Endothelial cell of umbilical vein (primary cell): ENCODE measurements around the gene ATG7. TPM values are rescaled to one million over a fixed set of nuclear protein-coding genes. Genes with fewer than 3 reads are reported as not detected.

Source experiments
- BruUV-seq: library from RNA; stranded (reverse); fragments of 400-500 nt; replicated peaks from 2 replicates; lab custom pipeline; 2021; lab: Mats Ljungman, UMichigan
- CTCF ChIA-PET: fragments of 300-600, 350-600 bp; sonication (Branson Sonifier 250); formaldehyde crosslinking; loops from one replicate; lab custom pipeline; 2021; ENCODE audit warnings: antibody characterized with exemption, inconsistent platforms; lab: Charles Lee
- POLR2A ChIA-PET: fragments of 300-600, 350-600 bp; sonication (Branson Sonifier 250); formaldehyde crosslinking; loops from one replicate; lab custom pipeline; 2021; ENCODE audit warnings: antibody characterized with exemption, inconsistent platforms; lab: Charles Lee
- DNase-seq: peaks from one replicate; pipeline ENCODE4 v3.0.0-alpha.2; 2011; ENCODE audit warnings: low read depth, low spot score
- FAIRE-seq: peaks from 2 replicates; lab custom pipeline; 2011; peaks lifted over from hg19 to GRCh38; lab: Jason Lieb, UNC
- H2AFZ ChIP-seq: 2 replicates; pipeline ENCODE4 v1.6.0; 2012; ENCODE audit warnings: low read depth, low read length, control low read depth, inconsistent platforms
- H3K27ac ChIP-seq: 2 replicates; pipeline ENCODE4 v1.5.1; 2011; ENCODE audit warnings: low read depth, mild to moderate bottlenecking, control low read depth, low read length, moderate library complexity; ENCODE audit not compliant: insufficient read depth
- H3K27me3 ChIP-seq, 2 experiments: 2 replicates each; pipeline versions ENCODE4 v1.6.0 to v1.6.1; 2011; ENCODE audit warnings: low read length in 2 of 2, mixed read lengths in 1 of 2; ENCODE audit not compliant: control insufficient read depth in 2 of 2, insufficient read depth in 2 of 2
- H3K36me3 ChIP-seq, 2 experiments: 2 replicates in 1 of 2; 3 replicates in 1 of 2; pipeline ENCODE4 v1.5.1; 2011; ENCODE audit warnings: low read length in 2 of 2, mild to moderate bottlenecking in 1 of 2, moderate library complexity in 1 of 2; ENCODE audit not compliant: control insufficient read depth in 2 of 2, insufficient read depth in 2 of 2; ENCODE audit errors: extremely low read depth in 1 of 2
- H3K4me1 ChIP-seq: 3 replicates; pipeline ENCODE4 v1.5.1; 2011; ENCODE audit warnings: mild to moderate bottlenecking, low read length; ENCODE audit not compliant: control insufficient read depth, insufficient read depth; ENCODE audit errors: extremely low read depth
- H3K4me2 ChIP-seq: 2 replicates; pipeline ENCODE4 v1.6.1; 2011; ENCODE audit warnings: low read length, control low read depth, mixed read lengths; ENCODE audit not compliant: insufficient read depth
- H3K4me3 ChIP-seq, 3 experiments: fragments of 200-600 bp in 1 of 3; sonication (generic), shearing (Covaris generic) in 1 of 3; replicated peaks in 1 of 3; 2 replicates each; pipeline ENCODE4 v1.5.1; 2011 to 2016; ENCODE audit warnings: control low read depth in 3 of 3, low read length in 3 of 3, mild to moderate bottlenecking in 2 of 3, inconsistent platforms in 1 of 3, low read depth in 1 of 3, moderate library complexity in 1 of 3; ENCODE audit not compliant: insufficient read depth in 1 of 3
- H3K79me2 ChIP-seq: 2 replicates; pipeline ENCODE4 v1.6.0; 2012; ENCODE audit warnings: low read length, inconsistent platforms; ENCODE audit not compliant: control insufficient read depth, insufficient read depth
- H3K9ac ChIP-seq: replicated peaks from 2 replicates; pipeline ENCODE3; 2011; ENCODE audit warnings: low read length, control low read depth; ENCODE audit not compliant: insufficient read depth; ENCODE audit errors: extremely low read depth
- H3K9me1 ChIP-seq: replicated peaks from 3 replicates; pipeline ENCODE4 v1.6.0; 2011; ENCODE audit warnings: mild to moderate bottlenecking, low read length; ENCODE audit not compliant: control insufficient read depth, insufficient read depth; ENCODE audit errors: extremely low read depth
- H3K9me3 ChIP-seq: replicated peaks from 2 replicates; pipeline ENCODE4 v1.5.1; 2012; ENCODE audit warnings: low read length, inconsistent platforms; ENCODE audit not compliant: control insufficient read depth, insufficient read depth
- H4K20me1 ChIP-seq: replicated peaks from 2 replicates; pipeline ENCODE3; 2011; ENCODE audit warnings: mild to moderate bottlenecking, low read length; ENCODE audit not compliant: control insufficient read depth, insufficient read depth; ENCODE audit errors: extremely low read depth
- CTCF ChIP-seq, 2 donors: IDR thresholded peaks; 1 replicate in 1 of 2; 2 replicates in 1 of 2; pipeline ENCODE4 v1.5.1; 2011; ENCODE audit warnings: low read length in 2 of 2, mild to moderate bottlenecking in 2 of 2, moderate library complexity in 2 of 2, control low read depth in 1 of 2, inconsistent platforms in 1 of 2, low read depth in 1 of 2; ENCODE audit not compliant: insufficient read depth in 1 of 2; ENCODE audit errors: extremely low read depth in 1 of 2
- EZH2 ChIP-seq: IDR thresholded peaks from 2 replicates; pipeline ENCODE4 v1.6.1; 2012; ENCODE audit warnings: borderline replicate concordance, low read depth, mild to moderate bottlenecking, moderate library complexity, low read length, inconsistent platforms; ENCODE audit not compliant: severe bottlenecking
- FOS ChIP-seq: IDR thresholded peaks from 2 replicates; pipeline ENCODE4 v1.6.1; 2011; ENCODE audit warnings: mild to moderate bottlenecking, low read length, moderate library complexity, borderline replicate concordance; ENCODE audit not compliant: insufficient read depth
- GATA2 ChIP-seq: IDR thresholded peaks from 2 replicates; pipeline ENCODE4 v1.7.0; 2011; ENCODE audit warnings: low read depth, mild to moderate bottlenecking, moderate library complexity, mixed read lengths, low read length; ENCODE audit not compliant: insufficient read length, insufficient read depth
- JUN ChIP-seq: IDR thresholded peaks from 2 replicates; pipeline ENCODE4 v1.6.1; 2011; ENCODE audit warnings: borderline replicate concordance, low read depth; ENCODE audit not compliant: insufficient read length, insufficient read depth
- MYC ChIP-seq: IDR thresholded peaks from one replicate; pipeline ENCODE4 v1.6.1; 2011; ENCODE audit warnings: mild to moderate bottlenecking, low read depth, low read length
- POLR2A ChIP-seq: IDR thresholded peaks from 2 replicates; pipeline ENCODE4 v1.6.1; 2012; ENCODE audit warnings: low read depth, mild to moderate bottlenecking, control low read depth, low read length
- POLR2AphosphoS5 ChIP-seq: IDR thresholded peaks from 2 replicates; pipeline ENCODE4 v1.6.1; 2012; ENCODE audit warnings: low read depth, mild to moderate bottlenecking, control low read depth, low read length, moderate library complexity; ENCODE audit not compliant: insufficient read depth
- dilution Hi-C: fragments of 300-500 bp; cut with MboI; formaldehyde crosslinking; loops from one replicate; pipeline ENCODE4 v1.15.0; 2019; ENCODE audit warnings: low sequenced_read_pairs; ENCODE audit not compliant: extremely low pct_ligation_motif_present
- intact Hi-C: fragments of 100-400 bp; cut with micrococcal nuclease; formaldehyde crosslinking; loops from one replicate; pipeline ENCODE4 v1.10.0; 2022
- polyA plus RNA-seq, 4 experiments: library from polyadenylated mRNA; depleted of rRNA in 3 of 4; stranded (reverse) in 3 of 4; unstranded in 1 of 4; fragments of >200 nt; gene quantifications; 2 replicates each; pipeline versions ENCODE4 v1.2.1 to v1.2.3, GENCODE V29; 2011 to 2012; ENCODE audit warnings: missing spikeins in 1 of 4
- total RNA-seq: library from RNA; stranded (reverse); gene quantifications from 2 replicates; pipeline ENCODE4 v1.2.3, GENCODE V29; 2021
- TF ChIP-seq, protein P1 (sequence below): IDR thresholded peaks from 2 replicates; pipeline ENCODE4 v1.6.1; 2011; ENCODE audit not compliant: insufficient read depth, insufficient read length

The ATG7 gene
- total and polyA plus RNA-seq, 2 donors (not counting 3 experiments of a cell fraction or from before 2014, with no cell fraction given), result 30.8 to 48.3 TPM

GRCh38 chr3:11384074-11384473 is 111.9 kb downstream of the ATG7 start:
- Histone ChIP-seq H3K27ac (no peak overlapping the region), H2AFZ (no peak overlapping the region), H3K4me3 (no peak overlapping the region), H3K4me1 (peaks cover 38% of the 10 kb centered on the region), H4K20me1 (no peaks in the 10 kb centered on the region), H3K4me2 (no peak overlapping the region), H3K9me1 (no peaks in the 10 kb centered on the region), H3K9ac (no peak overlapping the region), H3K9me3 (no peaks in the 10 kb centered on the region), H3K79me2 (no peaks in the 10 kb centered on the region), H3K36me3 (no peaks in the 10 kb centered on the region), H3K27me3 (no peaks in the 10 kb centered on the region)
- DNase-seq (no peak), FAIRE-seq (no peak)
- TF ChIP-seq JUN (no peak), POLR2A (no peak), CTCF (IDR thresholded peaks at IDR 0.05; ENCODE audit: extremely low read depth in 1 of 2, insufficient read depth in 1 of 2, low read depth in 1 of 2, low read length in 2 of 2) (no peak), GATA2 (no peak), POLR2AphosphoS5 (no peak), FOS (no peak), MYC (no peak), EZH2 (no peak)
- TF ChIP-seq, protein P1, sequence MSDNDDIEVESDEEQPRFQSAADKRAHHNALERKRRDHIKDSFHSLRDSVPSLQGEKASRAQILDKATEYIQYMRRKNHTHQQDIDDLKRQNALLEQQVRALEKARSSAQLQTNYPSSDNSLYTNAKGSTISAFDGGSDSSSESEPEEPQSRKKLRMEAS, result no peak
- intact Hi-C loops (no loop called here), dilution Hi-C loops (no loop called here)
- BruUV-seq, result no TSS peak
- POLR2A ChIA-PET, result no interaction called here
- CTCF ChIA-PET, result interaction anchor here (1.2 kb wide), 1 partner anchor 267 kb away, joined by 4 read pairs; no protein-coding TSS in a partner anchor
